Thoracic aorta (tissue), 2 donors: ENCODE measurements around the gene CUL2. TPM values are rescaled to one million over a fixed set of nuclear protein-coding genes. Genes with fewer than 3 reads are reported as not detected.

ENCODE experiments used
- ATAC-seq: fragments of 150-250 bp; one replicate; pipeline ENCODE4 v1.8.0; 2017; ENCODE audit warnings: low read depth; ENCODE audit not compliant: insufficient number of reproducible peaks, low FRiP score
- DNase-seq: peaks from one replicate; pipeline ENCODE4 v3.0.0-alpha.2; 2020; ENCODE audit warnings: low spot score
- H3K27ac ChIP-seq, 2 donors: fragments of 200-600 bp; sonication (generic); 1 replicate in 1 of 2; 2 replicates in 1 of 2; pipeline ENCODE4 v1.5.1; 2016; ENCODE audit warnings: mild to moderate bottlenecking in 2 of 2, moderate library complexity in 2 of 2
- H3K27me3 ChIP-seq: fragments of 200-600 bp; sonication (generic); replicated peaks from 2 replicates; pipeline ENCODE4 v1.6.0; 2016; ENCODE audit warnings: mild to moderate bottlenecking; ENCODE audit not compliant: insufficient read depth
- H3K36me3 ChIP-seq: fragments of 200-600 bp; sonication (generic); one replicate; pipeline ENCODE4 v1.5.1; 2016
- H3K4me1 ChIP-seq, 2 donors: fragments of 200-600 bp; sonication (generic); 1 replicate in 1 of 2; 2 replicates in 1 of 2; pipeline versions ENCODE4 v1.5.1 to v1.6.0; 2016; ENCODE audit warnings: low read depth in 2 of 2, mild to moderate bottlenecking in 1 of 2; ENCODE audit not compliant: control insufficient read depth in 1 of 2
- H3K4me3 ChIP-seq: fragments of 200-600 bp; sonication (generic); 2 replicates; pipeline ENCODE4 v1.5.1; 2016; ENCODE audit warnings: mild to moderate bottlenecking
- H3K9me3 ChIP-seq: fragments of 200-600 bp; sonication (generic); 2 replicates; pipeline ENCODE4 v1.5.1; 2016
- CTCF ChIP-seq: fragments of 200-600 bp; sonication (generic); IDR thresholded peaks from one replicate; pipeline ENCODE4 v1.5.1; 2019; ENCODE audit warnings: antibody characterized with exemption
- total RNA-seq, 2 donors: library from RNA; depleted of rRNA; stranded (reverse); fragments of >200 nt; gene quantifications; one replicate each; pipeline versions ENCODE4 v1.1.0 to v1.2.3, GENCODE V29; 2016

The CUL2 gene
- total RNA-seq, 2 donors from 2014 or later = 9.6 to 11.8 TPM

DNA sequence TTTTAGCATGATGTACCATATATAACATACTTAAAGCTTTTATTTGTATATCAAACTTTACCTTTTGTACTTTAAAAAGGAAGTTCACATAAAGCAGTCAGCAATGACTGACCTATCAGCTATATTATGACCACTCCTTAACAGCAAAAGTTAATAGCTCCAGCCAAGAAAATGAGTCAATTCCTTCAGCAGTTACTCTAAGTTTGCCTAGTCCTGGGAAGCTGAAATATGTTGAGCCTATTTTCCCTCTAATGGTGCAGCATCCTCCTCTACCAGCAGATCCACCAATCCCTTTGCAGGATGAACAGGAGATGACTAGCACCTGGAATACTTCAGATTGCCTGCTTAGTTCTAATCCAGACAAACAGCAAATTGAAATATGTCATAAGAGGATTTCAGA lies 64.2 kb downstream of the CUL2 start:
- no peaks in the 10 kb centered on the region for H3K27me3 ChIP-seq
- no peaks in the 10 kb centered on the region for H3K4me1 ChIP-seq
- no peak for TF ChIP-seq CTCF
- ATAC-seq (no peak), DNase-seq (no peak)
- no peak overlapping the region for H3K27ac ChIP-seq
- H3K9me3 ChIP-seq = no peaks in the 10 kb centered on the region
- H3K36me3 ChIP-seq = peaks cover 28% of the 10 kb centered on the region
- H3K4me3 ChIP-seq = no peak overlapping the region

DNA sequence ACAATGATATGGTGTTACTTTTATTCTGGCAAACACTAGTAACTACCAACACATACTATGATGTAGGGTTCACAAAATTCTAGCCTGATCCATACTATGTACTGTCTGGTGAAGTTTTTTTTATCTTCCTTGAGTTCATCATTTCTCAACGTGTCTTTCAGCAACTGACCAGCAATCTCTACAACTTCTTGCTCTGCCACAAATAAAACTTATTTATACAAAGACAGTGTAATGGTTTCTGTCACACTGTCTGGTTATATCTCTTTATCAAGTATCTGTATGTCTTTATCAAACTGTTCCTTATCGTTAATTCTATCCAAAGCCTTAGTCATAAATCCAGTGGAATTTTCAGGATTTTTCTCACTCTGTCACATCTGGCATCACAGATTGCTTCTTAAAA lies 69.7 kb downstream of the CUL2 start:
- peaks cover 16% of the 10 kb centered on the region for H3K36me3 ChIP-seq
- no peaks in the 10 kb centered on the region for H3K9me3 ChIP-seq
- H3K4me1 ChIP-seq = no peaks in the 10 kb centered on the region
- no peak for TF ChIP-seq CTCF
- no peak for ATAC-seq
- H3K4me3 ChIP-seq = no peak overlapping the region
- no peaks in the 10 kb centered on the region for H3K27me3 ChIP-seq
- DNase-seq = no peak
- H3K27ac ChIP-seq = no peak overlapping the region

DNA sequence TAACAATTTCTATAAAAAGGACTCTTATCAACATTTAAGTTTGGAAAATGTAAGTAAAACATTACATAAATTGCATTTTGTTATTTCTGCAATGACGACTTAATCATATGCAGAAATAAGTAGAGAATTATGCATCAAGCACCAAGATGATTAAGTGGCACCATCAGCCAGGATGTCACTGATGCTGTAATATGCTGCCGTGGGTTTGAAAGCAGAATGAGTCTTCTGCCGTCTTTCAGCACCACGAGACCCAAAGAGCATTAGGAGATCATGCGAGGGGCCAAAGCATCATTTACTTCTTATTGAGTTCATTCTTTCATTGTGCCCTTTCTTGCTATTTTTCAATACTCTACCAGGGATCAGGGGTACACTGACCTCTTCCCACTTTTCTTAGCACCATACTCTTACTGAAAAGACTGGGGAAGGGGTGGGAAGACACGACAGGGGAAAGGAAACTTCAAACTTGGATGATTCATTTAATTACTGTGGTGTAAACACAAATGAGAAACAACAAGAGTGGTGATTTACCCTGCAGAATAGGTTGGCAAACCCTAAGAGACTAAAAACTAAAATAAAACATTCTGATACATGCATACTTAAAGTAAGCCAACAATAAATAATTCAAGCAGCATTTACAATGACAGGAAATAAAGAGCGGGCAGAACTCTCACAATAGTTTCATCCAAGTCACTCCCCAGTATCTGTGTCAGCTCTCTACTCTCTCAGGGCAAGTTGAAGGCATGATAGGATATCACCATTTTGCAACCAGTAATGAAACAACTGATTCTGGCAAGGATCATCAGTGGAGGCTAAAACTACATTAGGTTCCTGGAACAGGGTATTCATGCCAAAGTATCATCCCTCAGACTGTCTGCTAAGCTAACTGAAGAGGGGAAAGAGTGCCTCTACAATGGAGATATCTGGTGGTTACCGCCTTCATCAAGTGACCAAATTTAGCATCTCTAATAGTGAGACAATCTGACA lies 70.8 kb downstream of the CUL2 start:
- no peak for DNase-seq
- TF ChIP-seq CTCF = no peak
- Histone ChIP-seq H3K36me3 (peaks cover 15% of the 10 kb centered on the region), H3K9me3 (no peaks in the 10 kb centered on the region), H3K27me3 (no peaks in the 10 kb centered on the region), H3K27ac (no peak overlapping the region), H3K4me3 (no peak overlapping the region), H3K4me1 (no peaks in the 10 kb centered on the region)
- no peak for ATAC-seq

DNA sequence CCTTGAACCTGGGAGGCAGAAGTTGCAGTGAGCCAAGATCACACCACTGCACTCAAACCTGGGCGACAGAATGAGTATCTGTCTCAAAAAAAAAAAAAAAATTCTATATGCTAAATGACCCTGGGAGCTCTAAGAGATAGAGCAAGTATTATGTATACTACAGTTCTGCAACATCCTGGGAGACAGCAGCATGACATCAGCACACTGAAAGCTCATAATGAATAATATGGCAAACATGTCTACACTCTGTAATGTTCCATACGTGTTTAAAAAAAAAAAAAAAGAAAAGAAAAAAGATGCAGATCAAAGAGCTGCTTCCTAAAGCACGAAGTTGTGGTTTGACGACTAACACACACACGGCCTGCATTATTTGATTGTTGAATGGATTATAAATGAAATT lies 72.5 kb downstream of the CUL2 start:
- no peak overlapping the region for H3K27ac ChIP-seq
- peaks cover 17% of the 10 kb centered on the region for H3K36me3 ChIP-seq
- H3K4me3 ChIP-seq = no peak overlapping the region
- TF ChIP-seq CTCF = no peak
- H3K27me3 ChIP-seq = no peaks in the 10 kb centered on the region
- H3K4me1 ChIP-seq = no peaks in the 10 kb centered on the region
- DNase-seq = no peak
- no peaks in the 10 kb centered on the region for H3K9me3 ChIP-seq
- no peak for ATAC-seq

DNA sequence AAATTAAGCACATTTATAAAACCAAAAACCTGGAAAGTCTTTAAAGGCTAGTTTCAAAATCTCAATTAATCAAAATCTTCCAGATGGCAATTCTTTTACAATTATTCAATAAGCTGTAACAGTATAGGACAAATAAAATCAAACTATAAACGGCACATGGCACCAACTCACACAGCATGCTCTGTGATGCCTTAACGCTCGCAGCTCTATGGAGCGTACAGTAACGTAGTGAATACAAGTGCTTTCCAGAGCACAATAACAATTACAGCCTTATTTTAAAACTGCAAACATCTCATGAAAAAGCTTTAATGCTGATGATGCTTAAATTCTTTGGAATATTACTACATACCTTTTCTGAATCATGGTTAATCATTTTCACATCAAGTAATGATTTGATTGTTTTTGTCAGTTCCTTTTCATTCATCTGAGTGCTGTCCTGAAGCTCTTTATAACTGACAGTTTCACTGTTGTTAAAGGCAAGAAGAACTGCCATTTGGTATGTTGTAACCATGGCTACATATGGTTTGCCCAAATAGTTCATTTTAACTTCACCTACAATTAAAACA lies 74.2 kb downstream of the CUL2 start:
- no peak overlapping the region for H3K27ac ChIP-seq
- DNase-seq = no peak
- no peak for TF ChIP-seq CTCF
- H3K4me1 ChIP-seq = no peaks in the 10 kb centered on the region
- peaks cover 29% of the 10 kb centered on the region for H3K36me3 ChIP-seq
- no peak overlapping the region for H3K4me3 ChIP-seq
- H3K9me3 ChIP-seq = no peaks in the 10 kb centered on the region
- no peaks in the 10 kb centered on the region for H3K27me3 ChIP-seq
- ATAC-seq = no peak
